Measurements from ENCODE around the gene NR1I3. TPM values are rescaled to one million over a fixed set of nuclear protein-coding genes. Genes with fewer than 3 reads are reported as not detected.

Gene NR1I3
- not detected in 2 replicates for total RNA-seq

GRCh38 chr1:161238039-161238473 lies at the start of gene NR1I3:
Gene NR1I3, minus strand, starts transcription at chr1:161238203. Its CDS starts 1,638 bp downstream, at chr1:161236565.

GRCh38 chr1:161258439-161259344 lies 20.7 kb upstream of the NR1I3 start, which contains the start of gene PCP4L1:
Gene PCP4L1, plus strand, starts transcription at chr1:161258745. Its CDS starts 230 bp downstream, at chr1:161258975.

DNA sequence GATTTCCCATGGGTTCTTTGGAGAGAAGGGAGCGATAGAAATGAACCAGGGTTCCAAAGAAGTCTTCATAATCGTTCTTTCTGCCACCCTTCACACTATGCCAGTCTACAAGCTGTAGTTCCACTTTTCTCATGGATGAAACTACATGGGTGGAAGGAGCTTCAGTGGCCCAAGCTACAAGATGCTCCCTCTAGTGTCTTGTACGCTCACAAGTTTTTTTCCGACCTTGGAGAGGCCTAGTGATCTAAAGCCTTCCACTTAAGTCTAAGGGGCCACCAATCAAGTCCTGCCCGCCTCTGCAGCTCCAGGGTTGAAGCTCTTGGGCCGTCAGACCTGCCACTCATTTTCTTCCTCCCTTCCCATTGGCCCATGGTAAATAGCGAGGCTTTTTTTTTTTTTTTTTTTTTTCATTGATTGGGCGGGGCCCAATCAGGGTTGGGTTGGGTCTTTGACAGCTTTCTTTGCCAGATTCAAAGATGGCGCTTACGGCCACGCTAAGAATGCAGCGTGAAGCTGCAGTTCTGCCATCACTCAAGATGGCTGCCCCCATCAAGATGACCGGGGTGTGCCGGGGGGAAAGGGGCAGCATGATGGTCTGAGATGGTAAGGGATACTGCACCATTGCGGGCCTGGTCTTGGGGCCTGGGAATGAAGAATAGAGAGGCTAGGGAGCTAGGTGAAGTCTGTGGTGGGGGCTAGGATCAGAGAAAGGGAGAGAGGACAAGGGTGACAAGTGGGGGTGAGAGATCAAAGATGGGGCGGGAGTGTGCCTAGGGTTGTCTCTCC lies 12.3 kb downstream of the NR1I3 start, which contains the start of gene TOMM40L:
Gene TOMM40L, plus strand, starts transcription at position 527 of the 786 bp plus-strand sequence. CDS start 430 bp downstream, outside the sequence.

GRCh38 chr1:161215076-161215475 lies 22.9 kb downstream of the NR1I3 start, which contains the start of gene FCER1G:
Gene FCER1G, plus strand, starts transcription at chr1:161215295. Its CDS starts 27 bp downstream, at chr1:161215322.

GRCh38 chr1:161201836-161202712 lies 35.9 kb downstream of the NR1I3 start, which contains the start of gene NDUFS2:
Gene NDUFS2, plus strand, starts transcription at chr1:161202367. Its CDS starts 19 bp downstream, at chr1:161202386.

GRCh38 chr1:161198897-161199431 lies 39.0 kb downstream of the NR1I3 start, which contains the start of gene ADAMTS4:
Gene ADAMTS4, minus strand, starts transcription at chr1:161199054. Its CDS starts 427 bp downstream, at chr1:161198627.

Other genes starting within 250 kb of the NR1I3 start
- 0.78 and 0.86 TPM in 2 replicates for gene F11R, start 217.1 kb downstream of the NR1I3 start, total RNA-seq
- gene TSTD1, start 199.2 kb downstream of the NR1I3 start, total RNA-seq: 5.6 and 6.1 TPM in 2 replicates
- 45.6 and 49.1 TPM in 2 replicates for gene USF1, start 192.2 kb downstream of the NR1I3 start, total RNA-seq
- gene ARHGAP30, start 168.3 kb downstream of the NR1I3 start, total RNA-seq: under 0.01 TPM in 1 of 2 replicates, not detected in the other
- 0.13 TPM in 1 of 2 replicates, not detected in the other for gene NECTIN4, start 148.6 kb downstream of the NR1I3 start, total RNA-seq
- 1.4 TPM in 2 replicates for gene KLHDC9, start 139.8 kb downstream of the NR1I3 start, total RNA-seq
- gene PFDN2, start 120.2 kb downstream of the NR1I3 start, total RNA-seq: 22.2 and 23.6 TPM in 2 replicates
- gene NIT1, start 120.1 kb downstream of the NR1I3 start, total RNA-seq: 19.1 and 21.4 TPM in 2 replicates
- gene DEDD, start 105.5 kb downstream of the NR1I3 start, total RNA-seq: 28.6 and 33.5 TPM in 2 replicates
- gene UFC1, start 84.2 kb downstream of the NR1I3 start, total RNA-seq: 133 TPM in 2 replicates
- gene USP21, start 78.7 kb downstream of the NR1I3 start, total RNA-seq: 5.4 and 5.7 TPM in 2 replicates
- gene PPOX, start 71.8 kb downstream of the NR1I3 start, total RNA-seq: 6.8 and 10.2 TPM in 2 replicates
- gene B4GALT3, start 60.7 kb downstream of the NR1I3 start, total RNA-seq: 11.2 and 16.2 TPM in 2 replicates
- 0.43 and 0.52 TPM in 2 replicates for gene ADAMTS4, start 39.1 kb downstream of the NR1I3 start, total RNA-seq
- gene NDUFS2, start 35.8 kb downstream of the NR1I3 start, total RNA-seq: 63.6 and 75.3 TPM in 2 replicates
- gene FCER1G, start 22.9 kb downstream of the NR1I3 start, total RNA-seq: not detected in 2 replicates
- not detected in 2 replicates for gene APOA2, start 14.6 kb downstream of the NR1I3 start, total RNA-seq
- gene TOMM40L, start 12.1 kb downstream of the NR1I3 start, total RNA-seq: 7.5 and 9.4 TPM in 2 replicates
- gene PCP4L1, start 20.5 kb upstream of the NR1I3 start, total RNA-seq: not detected in 2 replicates
- 0.65 and 1.8 TPM in 2 replicates for gene MPZ, start 71.8 kb upstream of the NR1I3 start, total RNA-seq
- gene SDHC, start 76.2 kb upstream of the NR1I3 start, total RNA-seq: 24.7 and 61.3 TPM in 2 replicates
- gene CFAP126, start 129.7 kb upstream of the NR1I3 start, total RNA-seq: not detected in 2 replicates